Epithelial cell of proximal tubule (primary cell): ENCODE results near the gene SLC12A8. TPM values are rescaled to one million over a fixed set of nuclear protein-coding genes. Genes with fewer than 3 reads are reported as not detected.

Experiments used
- DNase-seq: peaks from one replicate; pipeline ENCODE4 v3.0.0-alpha.2; 2011; ENCODE audit warnings: low read depth
- H3K4me3 ChIP-seq: 2 replicates; pipeline ENCODE4 v1.5.1; 2011; ENCODE audit warnings: low read depth, mild to moderate bottlenecking, low read length
- total RNA-seq: library from RNA; depleted of rRNA; stranded (reverse); fragments of >200 nt; gene quantifications from 2 replicates; pipeline ENCODE4 v1.2.3, GENCODE V29; 2015
- TF ChIP-seq, protein P1 (sequence below): conservative IDR thresholded peaks from 2 replicates; pipeline ENCODE4 v1.5.1; 2012; ENCODE audit warnings: low read depth, mild to moderate bottlenecking, low read length

Gene SLC12A8
- total RNA-seq, 1 donor from 2014 or later: 17.9 TPM

DNA sequence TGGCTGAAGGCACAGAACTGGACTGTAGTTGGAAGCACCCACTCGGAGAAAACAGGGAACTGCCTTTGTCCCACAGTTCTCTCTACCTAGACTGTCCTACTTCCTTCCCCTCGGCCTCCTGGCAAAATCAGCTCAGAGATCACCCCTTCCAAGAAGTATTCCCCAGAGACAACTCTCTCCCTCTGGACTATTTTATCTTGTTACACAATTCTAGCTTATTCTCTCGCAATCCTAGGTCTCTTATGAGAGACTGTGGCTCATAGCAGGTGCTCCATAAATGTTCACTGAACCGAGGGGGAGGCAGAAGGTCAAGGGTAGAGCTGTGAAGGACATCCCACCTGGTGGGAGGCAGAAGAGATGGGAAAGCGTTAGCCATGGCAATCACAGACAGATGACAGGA lies 167.4 kb downstream of the SLC12A8 start:
- H3K4me3 ChIP-seq: no peak overlapping the region
- TF ChIP-seq, protein P1, sequence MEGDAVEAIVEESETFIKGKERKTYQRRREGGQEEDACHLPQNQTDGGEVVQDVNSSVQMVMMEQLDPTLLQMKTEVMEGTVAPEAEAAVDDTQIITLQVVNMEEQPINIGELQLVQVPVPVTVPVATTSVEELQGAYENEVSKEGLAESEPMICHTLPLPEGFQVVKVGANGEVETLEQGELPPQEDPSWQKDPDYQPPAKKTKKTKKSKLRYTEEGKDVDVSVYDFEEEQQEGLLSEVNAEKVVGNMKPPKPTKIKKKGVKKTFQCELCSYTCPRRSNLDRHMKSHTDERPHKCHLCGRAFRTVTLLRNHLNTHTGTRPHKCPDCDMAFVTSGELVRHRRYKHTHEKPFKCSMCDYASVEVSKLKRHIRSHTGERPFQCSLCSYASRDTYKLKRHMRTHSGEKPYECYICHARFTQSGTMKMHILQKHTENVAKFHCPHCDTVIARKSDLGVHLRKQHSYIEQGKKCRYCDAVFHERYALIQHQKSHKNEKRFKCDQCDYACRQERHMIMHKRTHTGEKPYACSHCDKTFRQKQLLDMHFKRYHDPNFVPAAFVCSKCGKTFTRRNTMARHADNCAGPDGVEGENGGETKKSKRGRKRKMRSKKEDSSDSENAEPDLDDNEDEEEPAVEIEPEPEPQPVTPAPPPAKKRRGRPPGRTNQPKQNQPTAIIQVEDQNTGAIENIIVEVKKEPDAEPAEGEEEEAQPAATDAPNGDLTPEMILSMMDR: no peak
- DNase-seq: no peak

DNA sequence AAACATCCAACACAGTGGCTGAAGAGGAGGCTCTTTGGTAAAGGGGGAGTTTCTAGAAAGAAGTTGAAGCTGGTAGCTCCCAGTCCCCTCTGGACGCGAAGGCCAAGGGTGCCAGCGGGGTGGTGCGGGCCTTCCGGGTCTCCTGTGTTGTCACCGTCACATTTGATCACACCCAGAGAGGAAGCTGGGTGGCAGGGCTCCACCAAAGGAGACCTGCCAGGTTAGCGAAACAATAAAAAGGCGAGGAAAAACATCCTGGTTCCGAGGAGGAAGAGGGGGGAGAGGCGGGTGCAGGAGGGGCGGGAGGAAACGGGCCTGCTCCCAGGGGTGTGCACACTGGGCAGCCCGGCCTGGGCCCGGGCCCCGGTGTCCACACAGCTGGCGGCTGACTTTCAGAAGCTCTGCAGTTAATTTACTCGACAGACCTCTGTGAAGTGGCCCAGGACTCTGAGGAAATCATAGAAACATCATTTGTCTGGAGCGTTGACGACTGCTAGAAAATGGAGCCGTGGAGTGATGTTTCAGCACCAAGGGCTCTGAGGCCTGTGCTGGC lies 168.9 kb downstream of the SLC12A8 start:
- no peak overlapping the region for H3K4me3 ChIP-seq
- TF ChIP-seq, protein P1: no peak
- DNase-seq: no peak

DNA sequence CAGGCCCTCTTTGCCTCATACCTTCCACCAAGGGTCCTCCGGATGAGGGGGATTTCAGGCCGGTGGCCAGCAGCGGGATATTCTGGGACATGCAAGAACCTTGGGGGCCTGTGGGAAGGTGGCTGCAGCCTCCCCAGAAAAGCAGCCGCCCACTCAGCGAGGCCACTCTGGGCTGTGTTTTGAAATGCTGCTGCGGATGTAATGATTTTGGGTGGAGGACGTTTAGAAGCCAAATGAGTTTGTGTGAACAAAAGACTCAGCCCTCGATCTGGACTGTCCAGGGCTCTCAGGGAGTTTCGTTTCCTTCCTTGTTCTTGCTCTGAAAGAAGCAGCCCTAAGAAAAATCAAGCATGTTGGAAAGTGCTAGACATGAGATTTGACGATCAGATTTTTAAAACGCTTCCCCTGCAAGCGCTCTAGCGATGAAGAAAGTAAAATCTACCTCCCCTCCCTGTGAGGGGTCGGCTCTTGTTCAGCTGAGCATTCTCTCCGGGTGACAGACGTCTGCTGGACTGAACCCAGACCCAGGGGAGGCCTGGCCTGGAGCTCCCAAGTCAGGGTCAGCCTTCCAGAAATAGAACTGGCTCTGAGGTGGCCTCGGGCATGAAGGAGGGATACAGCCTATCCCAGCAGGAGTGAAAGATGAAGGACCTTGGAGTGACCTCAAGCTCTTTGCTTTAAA lies 169.7 kb downstream of the SLC12A8 start:
- TF ChIP-seq, protein P1: no peak
- H3K4me3 ChIP-seq: no peak overlapping the region

DNA sequence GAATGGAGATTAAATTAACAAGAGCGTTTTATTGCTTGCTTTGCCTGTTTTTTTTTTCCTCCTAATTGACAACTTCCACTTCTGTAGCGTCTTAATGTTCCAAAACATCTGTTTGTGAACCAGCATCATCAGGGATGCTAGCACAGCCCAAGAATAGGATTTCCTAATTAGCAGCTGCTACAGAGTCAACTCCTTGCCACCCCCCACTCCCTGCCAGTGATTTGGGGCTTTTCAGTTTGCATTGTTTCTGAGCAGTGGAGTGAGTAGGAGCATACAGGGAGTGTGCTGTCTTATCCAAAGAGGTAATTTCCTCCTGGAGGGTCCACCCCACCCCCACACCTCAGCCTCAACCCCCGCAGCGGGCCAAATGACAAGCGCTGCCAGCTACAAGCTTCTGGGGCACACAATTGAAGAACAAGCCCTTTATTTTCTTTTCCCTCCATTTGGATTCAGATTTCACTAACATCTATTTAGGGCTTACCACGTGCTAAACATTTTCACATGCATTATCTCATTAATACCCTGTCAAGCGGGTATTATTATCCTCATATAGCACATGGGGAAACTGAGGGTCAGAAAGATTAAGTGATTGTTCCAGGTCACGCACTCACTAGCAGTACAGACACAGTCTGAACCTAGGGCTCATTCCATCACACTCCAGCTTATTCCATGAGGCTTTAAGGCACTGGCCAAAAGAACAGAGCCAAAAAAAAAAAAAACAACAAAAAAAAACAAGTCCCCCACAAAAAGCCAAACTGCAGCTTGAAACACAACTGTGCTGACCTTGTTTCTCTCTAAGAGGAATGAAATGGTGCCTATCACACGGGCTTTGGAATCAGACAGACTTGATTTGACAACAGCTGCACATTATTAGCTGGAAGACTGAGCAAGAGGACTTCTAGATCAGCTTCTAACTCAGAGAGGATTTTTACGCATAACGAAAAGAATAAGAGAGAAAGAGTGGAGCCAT lies 173.1 kb downstream of the SLC12A8 start:
- H3K4me3 ChIP-seq: no peak overlapping the region
- TF ChIP-seq, protein P1: no peak
- no peak for DNase-seq

More for the DNA sequence above, 169.7 kb downstream of the SLC12A8 start:
- DNase-seq: no peak

DNA sequence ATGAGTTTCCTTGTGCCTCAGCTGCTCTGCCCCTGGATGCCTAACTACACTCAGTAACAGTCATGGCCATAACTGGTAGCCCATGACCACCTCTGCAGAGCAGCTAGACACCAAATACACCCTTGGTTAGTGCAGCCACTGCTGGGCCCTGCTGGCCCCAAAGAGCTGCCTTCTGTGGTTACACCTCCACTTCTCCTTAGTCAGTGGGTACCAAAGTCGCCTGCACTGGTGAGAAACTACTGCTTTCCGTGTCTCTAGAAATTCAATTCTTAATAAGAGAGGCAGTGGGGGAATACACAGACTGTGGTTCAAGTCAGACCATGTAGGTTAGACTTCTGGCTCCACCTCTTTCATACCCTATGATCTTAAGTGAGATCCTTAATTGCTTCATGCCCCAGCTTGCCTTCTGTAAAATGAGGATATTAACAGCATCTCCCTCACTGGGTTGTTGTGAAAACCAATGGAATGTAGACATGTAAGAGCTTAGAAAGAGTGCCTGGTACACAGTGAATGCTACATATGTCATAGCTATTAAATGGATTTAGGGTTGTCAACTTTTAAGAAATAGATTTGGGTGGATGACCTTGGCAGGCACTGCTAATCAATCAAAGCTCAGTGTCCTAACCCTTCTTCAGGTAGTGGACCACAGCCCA lies 174.9 kb downstream of the SLC12A8 start:
- DNase-seq: no peak
- no peak overlapping the region for H3K4me3 ChIP-seq
- TF ChIP-seq, protein P1: no peak

DNA sequence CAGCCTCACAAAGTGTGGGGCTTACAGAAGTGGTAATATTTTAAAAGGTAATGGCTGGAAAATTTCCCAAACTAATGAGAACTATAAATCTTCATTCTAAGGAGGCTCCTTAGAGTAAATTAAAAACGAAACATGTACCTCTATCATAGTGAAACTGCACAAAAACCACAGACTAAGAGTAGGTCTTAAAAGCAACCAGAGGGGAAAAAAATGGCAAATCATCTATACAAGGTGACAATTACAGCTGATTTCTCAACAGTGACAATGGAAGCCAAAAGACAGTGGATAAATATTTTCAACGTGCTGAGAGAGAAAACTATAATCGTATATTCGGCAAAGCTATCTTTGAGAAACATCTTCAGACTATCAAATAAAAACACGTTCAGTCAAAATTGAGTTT lies 177.3 kb downstream of the SLC12A8 start:
- DNase-seq: no peak
- TF ChIP-seq, protein P1: no peak
- no peak overlapping the region for H3K4me3 ChIP-seq
